MV-4-11 (cell line): ENCODE data around the gene IHH.

Source experiments
- DNase-seq: peaks from one replicate; lab custom pipeline; 2025; lab: John Stamatoyannopoulos, UW

Gene IHH

GRCh38 chr2:219018726-219019125, 42.0 kb downstream of the IHH start:
- DNase-seq: no peak

DNA sequence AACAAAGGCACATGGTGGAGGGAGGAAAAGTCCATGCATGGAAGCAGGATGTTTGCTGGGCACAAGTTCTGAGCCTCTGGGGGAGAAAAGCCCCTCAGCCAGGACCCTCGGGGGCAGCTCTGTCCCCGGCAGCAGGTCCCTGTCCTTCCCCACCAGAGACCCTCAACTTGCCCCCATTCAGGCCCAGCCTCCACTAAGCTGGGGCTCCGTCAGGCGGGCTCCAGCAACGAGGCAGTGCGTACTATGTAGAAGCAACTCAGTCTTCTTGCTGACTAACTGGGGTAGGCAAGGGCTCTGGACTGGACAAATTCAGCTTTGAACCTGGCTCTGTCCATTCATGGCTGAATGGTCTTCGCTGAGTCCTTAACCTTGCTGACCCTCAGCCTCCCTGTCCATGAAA, 42.4 kb downstream of the IHH start:
- no peak for DNase-seq

DNA sequence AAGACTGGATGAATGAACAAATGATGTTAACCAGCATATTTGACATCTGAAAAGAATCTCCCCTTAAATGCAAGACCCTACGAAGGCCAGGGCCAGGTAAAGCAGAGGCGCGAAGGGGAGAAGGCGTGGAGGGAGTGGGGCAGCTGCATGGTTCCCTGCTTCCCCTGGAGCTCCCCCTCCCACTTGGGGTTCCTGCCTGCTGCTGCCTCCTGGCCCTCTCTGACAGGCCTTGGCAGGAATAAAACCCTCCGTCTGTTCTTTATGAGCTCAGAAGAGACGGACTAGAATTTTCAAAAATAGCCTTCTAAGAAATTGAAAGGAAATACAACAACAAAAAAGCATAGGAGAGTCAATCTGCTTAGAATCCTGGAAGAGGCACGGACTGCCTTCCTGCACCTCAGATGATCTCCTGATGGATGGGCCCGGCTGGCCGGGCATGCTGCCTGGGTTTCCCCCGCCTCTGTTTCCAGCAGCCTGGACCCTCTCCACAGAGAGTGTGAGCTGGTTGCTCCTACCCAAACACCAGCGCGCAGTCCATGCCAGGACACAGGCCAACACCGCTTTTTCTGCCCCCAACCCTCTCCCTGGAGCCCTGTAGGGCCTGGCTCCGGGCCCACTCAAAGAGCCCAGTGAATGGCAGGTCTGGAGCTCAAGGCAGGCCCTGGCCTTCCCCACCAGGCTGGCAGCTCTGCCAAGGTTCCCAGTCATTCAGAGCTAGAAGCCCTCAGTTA, 43.4 kb downstream of the IHH start:
- DNase-seq: no peak

DNA sequence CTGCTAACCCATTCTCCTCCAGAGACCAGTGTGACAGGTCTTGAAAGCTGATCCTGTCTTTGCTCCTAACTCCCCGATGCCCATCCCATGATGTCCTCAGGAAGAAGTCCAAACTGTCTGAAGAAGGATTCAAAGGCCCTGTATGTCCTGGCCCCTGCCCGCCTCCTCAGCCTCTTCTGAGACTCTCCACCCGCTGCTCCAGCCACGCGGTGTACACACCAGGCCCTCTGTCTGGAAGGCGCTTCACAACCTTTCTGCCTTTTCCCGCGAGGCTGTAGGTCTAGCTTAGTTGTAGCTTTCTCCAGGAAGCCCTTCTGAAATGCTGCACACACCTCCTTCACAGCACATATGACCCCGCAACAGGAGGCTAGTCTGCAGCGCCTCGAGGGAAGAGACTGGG, 44.0 kb downstream of the IHH start:
- DNase-seq: no peak

DNA sequence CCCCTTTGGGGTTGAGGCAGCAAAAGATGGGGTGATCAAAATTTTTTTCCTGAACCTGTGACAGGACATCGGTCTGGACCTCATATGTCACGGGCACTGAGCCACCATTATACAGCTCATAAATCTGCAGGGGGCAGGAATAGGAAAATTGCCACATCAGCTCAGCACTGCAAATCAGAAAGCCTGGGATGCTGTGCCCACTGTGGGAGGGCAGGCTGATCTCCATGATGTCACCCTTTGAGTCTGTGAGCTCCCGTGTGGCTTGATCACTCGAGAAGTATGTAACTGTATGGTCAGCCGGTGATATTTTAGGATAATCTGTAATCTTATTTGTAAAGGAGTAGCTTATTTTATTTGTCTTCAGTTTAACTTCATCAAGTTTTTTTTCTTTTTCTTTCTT, 49.8 kb downstream of the IHH start:
- DNase-seq: no peak

DNA sequence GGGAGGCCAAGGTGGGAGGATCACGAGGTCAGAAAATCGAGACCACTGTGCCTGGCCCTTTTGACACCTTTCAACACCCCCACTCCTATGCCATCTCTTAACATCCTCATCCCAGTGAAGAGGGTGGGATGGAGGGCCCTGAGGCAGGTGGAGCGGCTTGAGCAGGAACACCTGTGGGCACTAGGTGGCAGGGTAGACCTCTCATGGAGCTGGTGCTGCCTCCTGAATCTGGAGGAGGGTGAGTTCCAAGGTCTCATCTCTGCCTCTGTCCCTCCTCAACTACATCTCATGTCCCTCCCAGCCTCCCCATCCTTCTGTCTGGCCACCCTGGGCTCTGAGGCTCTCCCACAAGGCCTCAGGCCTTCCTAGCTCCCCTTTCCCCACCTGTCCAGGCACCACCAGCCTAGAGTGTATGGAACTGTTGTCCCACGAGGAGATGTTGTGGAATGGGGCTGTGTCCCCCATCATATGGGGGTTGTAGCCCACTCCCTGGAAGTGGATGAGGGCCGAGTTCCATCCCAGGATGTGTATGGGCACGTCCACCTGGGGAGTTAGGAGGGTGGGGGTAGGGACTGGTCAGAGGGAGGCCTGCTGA, 50.5 kb downstream of the IHH start:
- DNase-seq: no peak

GRCh38 chr2:219009294-219009693, 51.4 kb downstream of the IHH start:
- DNase-seq: no peak
